Stimulated activated CD4-positive, alpha-beta T cell treated with anti-CD3 and anti-CD28 coated beads, Interleukin-15, amount 100 ng/mL, for 24 hours (primary cell): ENCODE results near the gene SLC13A4.
"Not testable (repeated sequence)": the region's sequence is repeated elsewhere in the genome, so short reads cannot be mapped to it uniquely, and the experiment has no call there.

ENCODE experiments used
- DNase-seq: peaks from one replicate; pipeline ENCODE4 v3.0.0-alpha.2; 2020

Gene SLC13A4

DNA sequence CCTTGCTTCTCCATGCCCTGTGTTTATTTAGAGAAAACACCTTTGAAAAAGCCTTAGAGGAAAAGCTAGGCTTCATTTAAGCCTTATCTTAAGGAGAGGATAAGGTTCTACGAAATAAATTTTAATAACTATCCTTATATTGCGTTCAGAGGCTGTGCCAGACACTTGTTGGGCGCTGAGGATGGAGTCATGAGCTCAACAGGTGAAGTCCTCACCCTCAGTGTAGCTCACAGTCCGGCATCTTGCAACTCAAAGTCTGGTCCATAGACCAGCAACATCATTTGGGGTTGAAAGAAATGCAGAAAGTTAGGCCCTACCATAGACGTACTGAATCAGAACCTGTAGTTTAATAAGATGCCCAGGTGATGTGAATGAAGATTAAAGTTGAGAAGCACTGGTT is 69.4 kb downstream of the SLC13A4 start:
- DNase-seq = no peak

DNA sequence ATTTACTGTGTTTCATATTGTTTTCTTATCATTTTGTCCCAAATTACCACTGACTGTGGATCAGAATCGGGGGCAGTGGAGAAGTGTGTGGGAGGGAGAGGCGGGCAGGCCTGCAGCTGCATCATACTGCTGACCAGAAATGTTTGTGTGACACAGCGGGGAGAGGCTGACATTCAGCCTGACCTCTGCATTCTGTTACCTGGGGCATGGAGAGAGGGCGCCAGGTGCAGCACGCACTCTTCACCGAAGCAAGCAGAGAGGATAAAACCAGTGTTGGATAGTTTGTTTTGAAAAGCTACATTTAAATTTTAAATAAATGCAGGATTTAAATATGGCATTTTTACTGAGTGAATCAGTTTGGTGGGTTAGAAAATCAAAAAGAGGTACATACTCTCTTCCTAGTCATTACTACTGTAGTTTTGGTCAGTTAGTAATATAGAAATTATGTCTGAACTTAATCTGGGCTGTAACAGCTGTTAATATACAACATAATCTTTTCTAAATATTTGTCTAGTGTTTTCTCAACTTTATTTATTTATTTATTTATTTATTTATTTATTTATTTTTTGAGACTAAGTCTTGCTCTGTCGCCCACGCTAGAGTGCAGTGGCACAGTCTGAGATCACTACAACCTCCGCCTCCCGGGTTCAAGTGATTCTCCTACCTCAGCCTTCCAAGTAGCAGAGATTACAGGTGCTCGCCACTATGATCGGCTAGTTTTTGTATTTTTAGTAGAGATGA is 74.5 kb downstream of the SLC13A4 start:
- DNase-seq = no peak

DNA sequence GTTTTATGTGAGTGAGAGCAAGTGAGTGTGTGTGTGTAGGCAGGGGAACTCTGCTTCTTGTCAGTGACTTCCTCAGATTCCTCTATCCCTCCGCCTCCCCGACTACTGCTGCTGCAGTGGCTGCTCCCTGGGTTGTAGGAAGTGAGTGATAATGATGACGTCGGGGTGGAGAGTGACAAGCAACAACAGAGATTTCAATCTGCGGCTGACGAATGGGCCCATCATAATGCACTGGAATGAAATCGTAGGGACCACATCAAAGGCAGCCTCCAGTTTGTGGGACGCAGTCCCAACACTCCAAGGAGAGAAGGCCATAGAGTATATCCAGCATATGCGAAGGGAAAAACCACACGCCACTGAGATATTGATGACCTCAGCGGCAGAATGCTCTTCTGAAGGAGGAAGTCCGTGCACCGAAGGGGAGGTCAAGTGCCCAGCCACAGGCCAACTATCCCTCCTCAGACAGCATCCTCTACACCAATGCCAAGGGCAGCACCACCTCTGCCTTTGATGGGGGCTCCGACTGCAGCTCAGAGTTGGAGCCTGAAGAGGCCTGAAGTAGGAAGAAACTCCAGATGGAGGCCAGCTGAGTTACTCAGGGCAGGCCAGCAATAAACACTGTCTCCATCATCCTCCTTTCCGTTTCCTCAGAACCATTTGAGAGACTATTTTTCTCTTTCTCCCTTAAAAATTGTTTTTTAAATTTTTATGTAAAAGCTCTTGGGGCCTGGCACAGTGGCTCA is 77.0 kb downstream of the SLC13A4 start:
- no peak for DNase-seq

DNA sequence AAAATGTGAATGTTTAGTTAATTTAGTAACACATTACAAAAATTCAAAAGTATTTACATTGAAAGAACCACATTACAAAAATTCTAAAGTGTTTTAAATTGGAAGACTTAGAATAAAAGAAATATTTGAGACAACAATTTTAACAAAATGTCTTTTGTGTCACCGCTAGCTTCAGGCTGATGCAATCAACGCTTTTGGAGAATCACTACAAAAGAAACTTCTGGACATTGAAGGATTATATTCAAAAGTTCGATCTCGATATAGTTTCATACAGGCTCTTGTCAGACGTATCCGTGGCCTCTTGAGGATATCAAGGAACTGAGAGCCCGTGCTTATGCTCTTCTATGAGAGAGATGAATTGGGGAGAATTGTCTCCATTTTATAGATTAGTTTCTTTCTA is 79.8 kb downstream of the SLC13A4 start:
- DNase-seq = no peak

DNA sequence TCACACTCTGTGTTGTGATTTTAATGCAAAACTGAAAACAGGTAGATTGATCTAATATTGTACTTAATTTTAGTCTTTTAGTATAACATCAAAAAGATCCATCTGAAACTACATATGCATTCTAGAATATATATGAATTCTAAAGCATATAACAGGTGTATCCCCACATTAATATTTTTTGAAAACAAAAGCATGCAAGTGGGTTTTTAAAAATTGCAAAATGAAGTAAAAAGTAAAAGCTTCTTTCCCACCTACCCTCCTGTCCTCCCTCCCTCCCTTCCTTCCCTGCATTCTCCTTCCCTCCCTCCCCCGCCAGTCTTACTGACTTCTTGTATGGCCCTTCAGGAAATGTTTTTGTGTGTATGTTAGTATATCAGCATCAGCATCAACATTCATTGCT is 80.2 kb downstream of the SLC13A4 start:
- DNase-seq = no peak

DNA sequence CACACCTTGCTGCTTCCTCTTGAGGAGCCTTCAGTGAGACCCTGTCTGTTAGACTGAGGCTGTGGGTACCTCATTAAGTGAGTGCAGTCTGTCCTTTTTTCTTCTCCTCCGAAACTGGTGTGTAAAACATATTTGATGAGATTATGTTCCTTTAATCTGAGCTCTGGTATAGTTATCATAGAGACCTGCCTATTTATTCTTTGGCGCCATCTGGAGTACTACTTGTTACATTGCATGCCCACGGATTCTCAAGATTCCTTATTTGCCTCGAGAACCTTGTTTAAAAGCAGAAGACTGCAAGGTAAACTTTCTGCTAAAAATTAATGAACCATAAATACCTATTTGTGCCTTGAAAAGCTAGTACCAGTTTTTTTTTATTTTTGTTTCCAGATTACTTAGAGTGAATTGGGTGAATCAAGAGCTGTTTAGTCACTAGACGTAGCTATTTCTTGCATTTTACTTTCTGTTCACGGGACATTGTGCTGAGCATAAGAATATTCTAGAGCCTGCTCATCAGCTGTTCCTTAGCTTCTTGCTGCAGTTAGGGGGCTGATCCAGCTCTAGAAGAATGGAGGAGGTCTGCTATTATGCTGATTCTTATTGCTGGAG is 82.6 kb downstream of the SLC13A4 start:
- DNase-seq = no peak

DNA sequence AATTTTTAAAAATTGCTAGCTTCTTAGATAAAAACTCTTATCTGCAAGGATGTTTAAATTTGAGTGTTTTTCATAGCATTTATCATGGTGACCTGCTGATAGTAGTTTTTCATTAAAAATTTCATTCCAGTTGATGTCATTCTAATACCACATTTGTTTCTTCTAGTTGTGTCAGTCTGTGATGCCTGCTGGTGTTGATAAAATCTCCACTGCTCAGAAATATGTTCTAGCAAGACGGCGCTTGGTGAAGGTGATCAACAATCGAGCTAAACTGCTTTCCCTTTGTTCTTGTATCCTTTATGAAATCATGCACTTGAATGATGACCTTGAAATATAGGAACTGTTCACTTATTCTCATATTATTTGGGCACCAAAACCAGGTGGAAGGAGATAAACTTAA is 83.3 kb downstream of the SLC13A4 start:
- no peak for DNase-seq

DNA sequence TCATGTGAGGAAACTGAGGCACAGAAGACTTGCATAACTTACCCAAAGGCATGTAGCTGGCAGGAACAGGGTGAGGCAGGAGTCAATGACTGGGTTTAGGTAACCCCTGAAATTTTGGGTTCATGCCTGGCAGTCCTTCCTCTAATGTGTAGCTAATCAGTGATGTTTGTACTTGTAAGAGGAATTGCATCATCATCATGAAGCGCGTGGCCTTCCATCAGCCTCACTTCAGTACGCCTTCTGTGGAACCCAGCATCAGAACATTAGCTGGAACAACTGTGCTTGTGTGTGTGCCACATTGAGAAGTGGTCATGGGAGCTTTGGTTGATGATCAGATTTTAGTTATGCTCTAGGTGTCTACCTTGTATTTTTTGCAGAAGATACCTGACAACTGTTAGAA is 83.8 kb downstream of the SLC13A4 start:
- no peak for DNase-seq

DNA sequence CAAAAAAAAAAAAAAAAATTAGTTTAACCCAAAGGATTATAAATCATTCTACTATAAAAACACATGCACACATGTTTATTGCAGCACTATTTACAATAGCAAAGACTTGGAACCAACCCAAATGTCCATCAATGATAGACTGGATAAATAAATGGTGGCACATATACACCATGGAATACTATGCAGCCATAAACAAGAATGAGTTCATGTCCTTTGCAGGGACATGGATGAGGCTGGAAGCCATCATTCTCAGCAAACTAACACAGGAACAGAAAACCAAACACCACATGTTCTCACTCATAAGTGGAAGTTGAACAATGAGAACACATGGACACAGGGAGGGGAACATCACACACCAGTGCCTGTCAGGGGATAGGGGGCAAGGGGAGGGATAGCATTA is 88.3 kb downstream of the SLC13A4 start:
- DNase-seq = not testable (repeated sequence)

DNA sequence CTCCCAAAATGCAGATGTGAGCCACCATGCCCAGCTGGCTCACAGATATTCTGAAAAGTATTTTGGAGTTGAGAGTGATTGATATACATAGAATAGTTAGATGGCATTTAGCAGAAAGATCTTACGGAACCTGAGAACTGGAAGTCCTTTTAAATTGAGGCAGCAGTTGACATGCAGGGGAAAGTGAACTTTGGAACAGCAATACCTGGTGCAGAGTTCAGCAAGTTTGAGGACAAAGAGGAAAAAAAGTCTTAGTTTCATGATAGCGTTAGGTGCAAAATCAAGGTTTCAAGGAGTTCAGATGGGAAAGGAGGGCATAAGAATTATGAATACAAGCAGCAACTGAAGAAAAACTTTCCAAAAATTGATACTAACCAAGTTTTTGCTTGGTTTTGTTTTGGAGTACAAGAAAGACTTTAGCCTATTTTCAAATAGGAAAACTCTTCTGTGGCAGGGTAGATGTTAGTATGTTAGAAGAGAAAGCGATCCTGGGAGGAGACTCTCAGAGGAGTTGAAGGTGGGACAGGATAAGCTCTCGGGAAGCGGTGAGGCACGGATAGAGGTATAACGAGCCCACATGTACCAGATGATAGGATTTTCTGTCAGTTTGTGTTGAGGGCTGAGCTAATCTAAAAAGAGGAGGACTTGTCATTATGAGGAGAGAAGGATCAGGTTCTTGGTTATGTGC is 93.7 kb downstream of the SLC13A4 start:
- DNase-seq = no peak
